ENCODE measurements around the gene GTF2A1.
A peak's percentile ranks its signal among the peaks of the same experiment; 100 is the strongest.
"Not testable (repeated sequence)": the region's sequence is repeated elsewhere in the genome, so short reads cannot be mapped to it uniquely, and the experiment has no call there.

The GTF2A1 gene

GRCh38 chr14:81231540-81231939 is 10.8 kb upstream of the GTF2A1 start:
- no peak for DNase-seq (ENCODE audit: low read depth)

- no peak for DNase-seq (ENCODE audit: low read depth)
These were observed 3.5 kb upstream of the GTF2A1 start for GRCh38 chr14:81224222-81224621.

DNA sequence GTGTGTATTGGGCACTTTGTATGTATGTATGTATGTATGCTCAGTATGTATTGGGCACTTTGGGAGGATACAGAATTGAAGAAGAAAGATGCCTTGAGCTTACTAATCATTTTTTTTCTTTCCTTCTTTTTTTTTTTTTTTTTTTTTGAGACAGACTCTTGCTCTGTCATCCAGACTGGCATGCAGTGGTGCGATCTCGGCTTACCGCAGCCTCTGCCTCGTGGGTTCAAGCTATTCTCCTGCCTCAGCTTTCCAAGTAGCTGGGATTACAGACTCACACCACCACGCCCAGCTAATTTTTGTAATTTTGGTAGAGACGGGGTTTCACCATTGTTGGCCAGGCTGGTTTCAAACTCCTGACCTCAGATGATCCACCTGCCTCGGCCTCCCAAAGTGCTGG is 3.0 kb upstream of the GTF2A1 start:
- not testable (repeated sequence) for DNase-seq (ENCODE audit: low read depth)

- DNase-seq (ENCODE audit: low read depth) = no peak
These were observed 1.9 kb upstream of the GTF2A1 start for GRCh38 chr14:81222691-81223090.

DNA sequence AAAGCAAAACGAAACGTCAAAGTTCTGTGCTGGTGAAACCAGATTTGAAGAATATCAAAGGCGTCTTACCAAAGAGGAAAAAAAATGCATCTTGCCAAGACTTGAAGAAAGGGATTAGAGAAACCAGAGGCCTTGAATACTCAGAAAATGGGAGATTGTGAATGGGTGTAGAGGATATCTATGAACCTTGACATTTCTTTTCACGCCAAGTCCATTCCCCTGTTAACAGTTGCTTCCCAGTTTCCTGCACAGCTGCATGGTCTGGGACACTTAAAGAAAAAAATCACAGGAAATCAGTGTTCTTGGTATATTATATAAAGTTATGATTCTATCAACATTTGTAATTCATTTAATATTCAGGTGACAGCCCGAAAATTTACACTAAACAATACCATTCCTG is 1.4 kb upstream of the GTF2A1 start:
- no peak for DNase-seq (ENCODE audit: low read depth)

DNA sequence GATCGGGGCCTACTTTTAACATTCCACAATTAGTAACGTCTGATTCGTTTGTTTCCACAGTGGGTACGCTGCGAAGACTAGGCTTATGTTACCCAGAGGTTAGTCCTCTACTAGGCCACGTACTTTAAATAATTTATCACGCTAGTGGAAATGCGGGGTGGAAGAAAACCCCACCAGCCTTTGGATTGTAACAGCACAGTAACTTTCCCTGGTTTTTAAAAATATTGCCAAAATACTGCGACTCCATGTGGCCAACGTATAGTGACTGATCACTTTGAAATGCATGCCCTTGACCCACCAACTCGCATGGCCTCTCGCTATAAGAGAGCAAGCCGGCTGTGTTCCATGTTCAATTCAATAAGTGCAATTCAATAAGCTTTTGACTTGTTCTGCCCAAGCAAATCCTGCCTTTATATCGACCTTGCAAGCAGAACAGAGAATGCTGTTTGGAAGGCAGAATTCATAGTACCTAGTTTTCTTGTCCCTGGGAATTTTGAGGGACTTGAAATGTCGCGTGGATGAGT is 882 bp upstream of the GTF2A1 start:
- peak; percentile 14 for DNase-seq (ENCODE audit: low read depth)

GRCh38 chr14:81220580-81220829 is 254 bp downstream of the GTF2A1 start:
- no peak for DNase-seq (ENCODE audit: low read depth)

- DNase-seq (ENCODE audit: low read depth) = peak; percentile 13
These were observed 790 bp downstream of the GTF2A1 start for GRCh38 chr14:81219759-81220579.

DNA sequence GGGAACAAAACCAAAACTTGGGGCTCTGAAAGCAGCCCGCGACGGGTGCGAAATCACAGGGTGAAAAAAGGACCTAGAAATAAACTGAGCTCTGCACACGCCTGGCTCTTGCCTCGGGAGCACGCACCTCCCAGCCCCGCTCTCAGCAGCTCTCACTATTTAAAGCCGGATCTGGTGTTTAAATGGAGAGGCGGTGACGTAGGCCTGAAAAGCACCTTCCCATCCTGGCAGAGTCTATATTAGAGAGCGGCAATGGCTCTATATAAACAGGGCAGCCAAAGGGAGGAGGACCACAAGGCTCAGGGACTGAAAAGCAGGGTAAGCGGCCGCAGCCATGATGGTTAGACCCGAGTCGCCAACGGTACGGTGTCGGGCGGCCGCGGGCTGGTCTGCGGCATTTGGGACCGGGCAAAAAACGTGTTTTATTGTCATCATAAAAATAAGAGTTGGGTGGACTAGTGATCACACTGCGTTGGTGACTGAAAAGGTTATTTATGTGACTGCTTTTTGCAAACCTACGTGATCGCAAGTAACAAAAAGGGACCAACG is 1.5 kb downstream of the GTF2A1 start:
- DNase-seq (ENCODE audit: low read depth) = peak; percentile 96

- DNase-seq (ENCODE audit: low read depth) = no peak
These were observed 8.9 kb downstream of the GTF2A1 start for GRCh38 chr14:81211844-81212243.

DNA sequence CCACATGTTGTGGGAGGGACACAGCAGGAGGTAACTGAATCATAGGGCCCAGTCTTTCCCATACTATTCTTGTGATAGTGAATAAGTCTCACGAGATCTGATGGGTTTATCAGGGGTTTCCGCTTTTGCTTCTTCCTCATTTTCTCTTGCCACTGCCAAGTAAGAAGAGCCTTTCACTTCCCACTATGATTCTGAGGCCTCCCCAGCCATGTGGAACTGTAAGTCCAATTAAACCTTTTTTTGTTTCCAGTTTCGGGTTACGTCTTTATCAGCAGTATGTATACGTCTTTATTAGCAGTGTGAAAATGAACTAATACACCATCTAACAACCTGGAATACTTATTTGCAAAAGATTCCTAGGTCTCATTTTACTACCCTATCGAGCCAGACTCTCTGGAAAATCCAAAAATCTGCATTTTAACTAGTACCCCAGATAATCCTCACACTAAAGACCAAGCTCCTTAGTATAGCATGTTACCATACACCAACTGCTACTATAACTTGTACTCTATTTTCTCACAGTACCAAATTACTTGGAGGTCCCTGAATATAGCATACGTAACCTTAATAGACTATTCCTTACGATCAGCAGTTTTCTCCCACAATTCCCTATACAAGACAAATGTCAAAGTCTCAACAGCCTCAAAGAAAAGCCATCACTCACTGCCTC is 11.5 kb downstream of the GTF2A1 start:
- DNase-seq (ENCODE audit: low read depth) = no peak

- peak; percentile 39 for DNase-seq (ENCODE audit: low read depth)
These were observed 12.3 kb downstream of the GTF2A1 start for GRCh38 chr14:81208489-81208888.

DNA sequence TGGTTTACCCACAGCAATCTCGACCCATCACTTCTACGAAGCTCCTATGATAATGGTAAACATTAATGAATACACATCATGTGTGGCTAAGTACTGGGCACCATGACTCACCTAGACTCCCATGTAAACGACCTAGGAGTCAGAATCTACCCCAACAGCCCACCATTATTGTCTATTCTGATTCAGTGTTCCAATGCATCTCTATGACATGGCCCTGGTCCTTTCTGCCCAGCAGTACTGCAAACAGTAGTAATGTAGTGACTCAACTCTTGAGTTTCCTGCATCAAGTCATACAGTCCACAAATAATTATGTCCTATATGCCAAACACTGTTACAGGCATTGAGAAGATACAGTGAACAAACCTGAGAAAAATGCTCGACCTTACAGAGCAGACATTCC is 14.6 kb downstream of the GTF2A1 start:
- no peak for DNase-seq (ENCODE audit: low read depth)

DNA sequence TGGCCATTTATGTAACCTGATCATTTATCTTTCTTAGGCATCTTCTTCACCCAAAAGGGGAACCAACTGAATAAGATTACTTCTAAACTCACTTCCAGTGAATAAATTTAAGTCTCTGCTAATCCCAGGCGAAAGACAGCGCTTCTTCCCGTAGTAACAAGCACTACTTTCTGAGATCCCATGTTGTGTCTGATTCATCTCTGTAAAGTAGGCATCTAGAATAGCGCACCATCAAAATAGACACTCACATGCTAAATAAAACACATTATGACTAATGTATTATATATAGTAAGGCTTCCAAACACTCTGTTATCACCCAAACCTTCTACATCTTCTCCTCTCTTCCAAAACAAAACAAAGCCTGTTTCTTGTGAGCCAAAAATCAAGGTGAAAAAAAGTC is 15.1 kb downstream of the GTF2A1 start:
- DNase-seq (ENCODE audit: low read depth) = no peak

GRCh38 chr14:81200054-81200453 is 20.7 kb downstream of the GTF2A1 start:
- DNase-seq (ENCODE audit: low read depth) = peak; percentile 77

DNA sequence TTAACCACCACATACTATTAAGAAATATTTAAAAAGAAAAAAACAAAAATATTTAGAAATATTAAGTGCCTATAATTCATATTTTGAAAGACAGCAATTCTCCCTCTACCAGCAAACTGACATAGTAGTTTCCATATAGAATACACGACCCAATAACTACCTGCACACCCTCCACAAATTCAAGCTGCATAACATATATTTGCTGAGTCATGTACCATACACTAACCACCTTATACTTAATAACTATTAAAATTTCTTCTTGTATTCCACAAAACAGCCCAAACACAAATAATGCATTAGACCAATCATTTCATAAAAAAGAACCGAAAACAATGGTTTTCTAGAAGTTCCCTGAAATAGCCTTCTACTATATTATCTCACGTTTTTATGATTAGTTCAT is 21.7 kb downstream of the GTF2A1 start:
- no peak for DNase-seq (ENCODE audit: low read depth)

DNA sequence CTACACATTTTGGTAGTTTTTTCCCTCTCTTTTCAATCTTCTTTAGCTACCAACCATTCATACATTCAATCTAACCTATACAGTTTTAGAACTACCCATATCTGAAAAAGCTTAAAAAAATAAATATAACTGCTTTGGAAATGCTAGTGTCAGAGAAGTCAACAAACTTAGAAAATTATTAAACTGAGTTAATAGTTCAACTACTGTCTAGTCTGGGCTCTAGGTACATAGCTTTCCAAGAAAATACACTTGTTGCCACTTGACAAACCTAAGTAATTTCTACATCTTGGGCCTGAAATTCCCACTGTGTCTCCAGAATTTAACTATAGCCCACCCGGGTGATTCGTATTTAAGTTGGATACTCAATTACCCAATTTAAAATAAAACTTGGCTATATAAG is 22.1 kb downstream of the GTF2A1 start:
- DNase-seq (ENCODE audit: low read depth) = no peak

DNA sequence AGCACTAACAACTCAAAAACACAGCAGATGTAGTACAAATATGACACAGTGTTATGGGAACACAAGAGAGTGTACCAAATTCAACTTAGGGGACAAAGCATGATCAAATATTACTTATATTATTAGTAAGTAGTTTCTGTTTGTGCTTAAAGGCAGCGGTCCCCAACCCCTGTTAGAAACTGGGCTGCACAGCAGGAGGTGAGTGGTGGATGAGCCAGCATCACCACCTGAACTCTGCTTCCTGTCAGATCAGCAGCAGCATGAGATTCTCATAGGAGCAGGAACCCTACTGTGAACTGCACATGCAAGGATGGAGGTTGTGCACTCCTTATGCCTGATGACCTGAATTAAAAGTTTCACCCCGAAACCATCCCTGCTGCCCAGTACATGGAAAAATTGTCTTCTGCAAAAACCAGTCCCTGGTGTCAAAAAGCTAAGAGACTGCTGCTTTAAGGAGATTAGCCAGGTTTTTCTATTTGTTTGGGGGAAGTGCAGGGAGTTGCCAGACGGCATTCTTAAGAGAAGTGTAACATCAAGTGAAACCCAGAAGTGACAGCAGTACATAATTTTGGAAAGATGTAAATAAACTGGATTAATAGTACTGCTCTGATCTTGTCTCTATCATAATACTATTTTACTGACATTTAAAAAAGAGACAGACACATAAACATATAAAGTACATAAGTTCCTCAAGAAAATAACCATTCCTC is 26.7 kb downstream of the GTF2A1 start:
- DNase-seq (ENCODE audit: low read depth) = no peak

GRCh38 chr14:81192594-81192993 is 28.2 kb downstream of the GTF2A1 start:
- no peak for DNase-seq (ENCODE audit: low read depth)

- no peak for DNase-seq (ENCODE audit: low read depth)
These were observed 32.8 kb downstream of the GTF2A1 start for GRCh38 chr14:81187832-81188522.

DNA sequence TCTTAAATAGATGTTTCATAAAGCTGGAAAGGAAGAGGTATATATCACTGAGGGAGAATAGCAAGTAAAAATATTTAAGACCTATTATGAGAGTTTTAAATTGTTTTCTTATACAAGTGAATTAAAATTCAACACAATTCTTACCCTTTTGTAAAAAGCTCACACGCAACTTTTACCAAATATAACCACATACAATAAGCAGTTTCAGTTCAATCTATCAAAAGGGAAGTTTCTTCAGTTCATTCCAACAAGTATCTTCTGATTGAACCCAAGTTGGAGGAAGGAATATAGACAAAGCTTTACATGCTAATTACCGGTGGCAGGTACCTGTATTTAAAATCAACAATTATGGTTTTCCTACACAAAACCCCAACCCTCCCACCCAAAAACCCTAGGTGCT is 41.1 kb downstream of the GTF2A1 start:
- DNase-seq (ENCODE audit: low read depth) = no peak

DNA sequence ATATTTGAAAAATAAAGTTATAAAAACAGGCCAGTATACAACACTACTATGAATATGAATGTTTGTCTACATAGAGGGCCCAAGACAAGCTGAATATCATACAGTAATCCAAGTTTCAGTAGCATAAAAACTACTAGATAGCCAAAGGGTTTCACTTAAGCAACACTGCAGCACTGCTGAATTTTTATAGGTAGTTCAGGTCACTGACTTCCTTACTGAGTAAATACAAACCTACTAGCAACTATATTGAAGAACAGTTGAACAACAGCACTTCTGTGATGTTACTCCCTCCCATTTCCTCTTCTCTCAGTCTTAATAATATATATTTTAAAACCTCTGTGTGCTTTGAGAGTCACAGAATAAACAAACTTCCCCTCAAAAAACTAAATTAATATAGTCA is 42.7 kb downstream of the GTF2A1 start:
- DNase-seq (ENCODE audit: low read depth) = no peak
